Ishikawa (cell line): ENCODE data around the gene LRGUK.

ENCODE experiments used
- CEBPB ChIP-seq: IDR thresholded peaks from 2 replicates; pipeline ENCODE4 v1.6.1; 2012
- CREB1 ChIP-seq: IDR thresholded peaks from 2 replicates; pipeline ENCODE4 v1.6.1; 2012; ENCODE audit warnings: low read depth
- EGR1 ChIP-seq: IDR thresholded peaks from 2 replicates; pipeline ENCODE4 v1.6.1; 2012
- EP300 ChIP-seq: IDR thresholded peaks from 2 replicates; pipeline ENCODE4 v1.6.1; 2012; ENCODE audit warnings: borderline replicate concordance
- FOXM1 ChIP-seq: IDR thresholded peaks from 2 replicates; pipeline ENCODE4 v1.6.1; 2012; ENCODE audit warnings: low read depth, borderline replicate concordance
- NFIC ChIP-seq: IDR thresholded peaks from 2 replicates; pipeline ENCODE4 v1.6.1; 2012
- RAD21 ChIP-seq: IDR thresholded peaks from 2 replicates; pipeline ENCODE4 v1.6.1; 2012; ENCODE audit warnings: low read depth
- TAF1 ChIP-seq: IDR thresholded peaks from 2 replicates; pipeline ENCODE4 v1.6.1; 2012; ENCODE audit warnings: low read depth, mild to moderate bottlenecking
- TCF12 ChIP-seq: IDR thresholded peaks from 2 replicates; pipeline ENCODE4 v1.6.1; 2012; ENCODE audit warnings: low read depth
- TEAD4 ChIP-seq: IDR thresholded peaks from 2 replicates; pipeline ENCODE4 v1.6.1; 2012
- YY1 ChIP-seq: IDR thresholded peaks from 2 replicates; pipeline ENCODE4 v1.6.1; 2012; ENCODE audit warnings: low read depth
- ZBTB7A ChIP-seq: IDR thresholded peaks from 2 replicates; pipeline ENCODE4 v1.6.1; 2012; ENCODE audit warnings: low read depth
- TF ChIP-seq, protein P1 (sequence below): IDR thresholded peaks from 2 replicates; pipeline ENCODE4 v1.6.1; 2012
- TF ChIP-seq, protein P2 (sequence below): IDR thresholded peaks from 2 replicates; pipeline ENCODE4 v1.6.1; 2012; ENCODE audit warnings: low read depth, mild to moderate bottlenecking
- TF ChIP-seq, protein P3 (sequence below): IDR thresholded peaks from 2 replicates; pipeline ENCODE4 v1.6.1; 2012

LRGUK gene

DNA sequence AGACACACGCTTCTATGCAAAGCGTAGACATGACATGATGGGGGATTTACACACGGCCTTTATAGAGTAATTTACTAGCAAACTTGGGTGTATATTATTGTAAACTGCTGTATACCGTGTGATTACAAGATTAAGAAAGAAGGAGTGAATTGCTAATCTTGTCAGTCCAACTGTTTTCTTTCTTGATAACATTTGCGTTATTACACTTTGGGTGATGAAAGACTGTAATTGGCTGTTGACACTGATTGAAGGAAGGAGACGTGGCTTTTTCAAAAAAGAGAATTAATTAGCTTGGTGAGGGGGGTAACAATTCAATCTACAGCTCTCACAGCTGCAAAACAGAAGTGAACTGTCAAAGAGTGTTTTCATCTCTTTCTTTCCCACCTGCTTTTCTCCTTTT is 156.9 kb downstream of the LRGUK start:
- TF ChIP-seq, protein P1, sequence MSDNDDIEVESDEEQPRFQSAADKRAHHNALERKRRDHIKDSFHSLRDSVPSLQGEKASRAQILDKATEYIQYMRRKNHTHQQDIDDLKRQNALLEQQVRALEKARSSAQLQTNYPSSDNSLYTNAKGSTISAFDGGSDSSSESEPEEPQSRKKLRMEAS = no peak
- TF ChIP-seq, protein P2, sequence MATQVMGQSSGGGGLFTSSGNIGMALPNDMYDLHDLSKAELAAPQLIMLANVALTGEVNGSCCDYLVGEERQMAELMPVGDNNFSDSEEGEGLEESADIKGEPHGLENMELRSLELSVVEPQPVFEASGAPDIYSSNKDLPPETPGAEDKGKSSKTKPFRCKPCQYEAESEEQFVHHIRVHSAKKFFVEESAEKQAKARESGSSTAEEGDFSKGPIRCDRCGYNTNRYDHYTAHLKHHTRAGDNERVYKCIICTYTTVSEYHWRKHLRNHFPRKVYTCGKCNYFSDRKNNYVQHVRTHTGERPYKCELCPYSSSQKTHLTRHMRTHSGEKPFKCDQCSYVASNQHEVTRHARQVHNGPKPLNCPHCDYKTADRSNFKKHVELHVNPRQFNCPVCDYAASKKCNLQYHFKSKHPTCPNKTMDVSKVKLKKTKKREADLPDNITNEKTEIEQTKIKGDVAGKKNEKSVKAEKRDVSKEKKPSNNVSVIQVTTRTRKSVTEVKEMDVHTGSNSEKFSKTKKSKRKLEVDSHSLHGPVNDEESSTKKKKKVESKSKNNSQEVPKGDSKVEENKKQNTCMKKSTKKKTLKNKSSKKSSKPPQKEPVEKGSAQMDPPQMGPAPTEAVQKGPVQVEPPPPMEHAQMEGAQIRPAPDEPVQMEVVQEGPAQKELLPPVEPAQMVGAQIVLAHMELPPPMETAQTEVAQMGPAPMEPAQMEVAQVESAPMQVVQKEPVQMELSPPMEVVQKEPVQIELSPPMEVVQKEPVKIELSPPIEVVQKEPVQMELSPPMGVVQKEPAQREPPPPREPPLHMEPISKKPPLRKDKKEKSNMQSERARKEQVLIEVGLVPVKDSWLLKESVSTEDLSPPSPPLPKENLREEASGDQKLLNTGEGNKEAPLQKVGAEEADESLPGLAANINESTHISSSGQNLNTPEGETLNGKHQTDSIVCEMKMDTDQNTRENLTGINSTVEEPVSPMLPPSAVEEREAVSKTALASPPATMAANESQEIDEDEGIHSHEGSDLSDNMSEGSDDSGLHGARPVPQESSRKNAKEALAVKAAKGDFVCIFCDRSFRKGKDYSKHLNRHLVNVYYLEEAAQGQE = no peak
- no peak for TF ChIP-seq TEAD4
- TF ChIP-seq TCF12 = no peak
- TF ChIP-seq TAF1 = no peak
- no peak for TF ChIP-seq CREB1
- no peak for TF ChIP-seq YY1
- TF ChIP-seq FOXM1 = no peak
- no peak for TF ChIP-seq NFIC
- TF ChIP-seq RAD21 = no peak
- TF ChIP-seq CEBPB = no peak

DNA sequence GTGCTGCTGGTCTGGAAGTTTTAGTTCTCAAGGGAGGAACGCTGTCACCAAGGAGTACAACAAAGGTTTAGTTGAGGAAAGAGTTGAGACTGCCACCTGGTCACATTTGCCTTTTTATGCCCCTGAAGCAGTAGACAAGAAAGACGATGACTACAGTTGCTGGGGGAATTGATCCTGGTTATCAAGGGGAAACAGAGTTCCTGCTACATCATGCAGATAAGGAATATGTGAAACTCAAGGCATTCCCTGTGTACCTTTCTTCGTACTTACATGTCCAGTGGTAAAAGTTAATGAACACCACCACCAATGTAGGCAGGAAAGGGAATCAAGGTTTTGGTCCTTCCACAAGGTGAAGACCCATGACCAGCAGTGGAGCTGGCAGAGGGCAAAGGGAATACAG is 157.8 kb downstream of the LRGUK start:
- TF ChIP-seq, protein P2 = no peak
- TF ChIP-seq EP300 (no peak), FOXM1 (no peak), YY1 (no peak), CREB1 (no peak), RAD21 (no peak), ZBTB7A (no peak), CEBPB (no peak), NFIC (no peak)
- TF ChIP-seq, protein P1 = no peak
- TF ChIP-seq, protein P3, sequence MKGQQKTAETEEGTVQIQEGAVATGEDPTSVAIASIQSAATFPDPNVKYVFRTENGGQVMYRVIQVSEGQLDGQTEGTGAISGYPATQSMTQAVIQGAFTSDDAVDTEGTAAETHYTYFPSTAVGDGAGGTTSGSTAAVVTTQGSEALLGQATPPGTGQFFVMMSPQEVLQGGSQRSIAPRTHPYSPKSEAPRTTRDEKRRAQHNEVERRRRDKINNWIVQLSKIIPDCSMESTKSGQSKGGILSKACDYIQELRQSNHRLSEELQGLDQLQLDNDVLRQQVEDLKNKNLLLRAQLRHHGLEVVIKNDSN = no peak

DNA sequence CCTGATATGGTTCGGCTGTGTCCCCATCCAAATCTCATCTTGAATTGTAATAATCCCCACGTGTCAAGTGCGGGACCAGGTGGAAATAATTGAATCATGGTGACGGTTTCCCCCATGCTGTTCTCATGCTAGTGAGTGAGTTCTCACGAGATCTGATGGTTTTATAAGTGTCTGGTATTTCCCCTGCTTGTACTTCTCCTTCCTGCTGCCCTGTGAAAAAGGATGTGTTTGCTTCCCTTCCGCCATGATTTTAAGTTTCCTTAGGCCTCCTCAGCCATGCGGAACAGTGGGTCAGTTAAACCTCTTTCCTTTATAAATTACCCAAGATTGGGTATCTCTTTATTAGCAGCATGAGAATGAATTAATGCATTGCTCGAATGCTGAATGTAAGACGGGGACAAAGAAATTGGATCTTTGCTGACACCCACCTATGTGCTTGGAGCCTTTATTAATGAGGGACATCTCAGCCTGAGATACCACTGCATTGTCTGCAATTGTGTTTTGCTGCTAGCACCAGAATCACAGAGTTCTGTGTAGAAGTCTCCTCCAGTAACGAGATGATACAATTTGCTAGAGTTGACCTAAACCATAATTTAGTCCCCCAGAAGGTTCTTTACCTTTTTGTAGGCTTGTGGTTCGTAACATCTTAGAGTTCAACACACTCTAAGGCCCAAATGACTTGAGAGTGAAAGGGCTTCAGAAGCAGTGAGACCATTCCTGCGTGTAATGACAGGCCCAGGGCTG is 160.9 kb downstream of the LRGUK start:
- TF ChIP-seq TEAD4 (no peak), TAF1 (no peak), EP300 (no peak), FOXM1 (no peak), YY1 (no peak), CEBPB (no peak), NFIC (no peak), TCF12 (no peak), CREB1 (no peak), EGR1 (no peak), RAD21 (no peak)
- TF ChIP-seq, protein P1 = no peak
- TF ChIP-seq, protein P3 = no peak
- TF ChIP-seq, protein P2 = no peak

DNA sequence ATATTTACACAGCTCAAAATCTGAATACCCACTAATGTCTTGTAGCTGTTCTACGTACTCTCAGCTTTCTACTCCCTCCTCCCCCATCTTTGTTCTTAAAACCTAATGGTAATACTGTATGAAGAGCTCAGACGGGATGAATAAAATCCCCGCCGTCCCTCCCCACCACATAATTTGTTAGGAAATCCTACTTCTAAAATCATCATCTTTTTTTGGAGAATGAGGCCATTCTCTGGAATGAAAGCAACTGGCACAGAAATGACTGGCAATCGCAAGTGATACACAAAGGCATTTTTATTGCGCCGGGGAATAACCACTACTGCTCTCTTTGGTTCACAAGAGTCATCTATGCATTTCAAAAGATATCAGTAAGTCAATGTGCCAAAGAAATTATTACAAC is 162.3 kb downstream of the LRGUK start:
- TF ChIP-seq CEBPB (no peak), NFIC (no peak), ZBTB7A (no peak), EGR1 (no peak), EP300 (no peak), CREB1 (no peak), FOXM1 (no peak), YY1 (no peak), TAF1 (no peak), RAD21 (no peak)
- TF ChIP-seq, protein P2 = no peak
- TF ChIP-seq, protein P3 = no peak
- TF ChIP-seq, protein P1 = no peak
